Stimulated activated effector memory CD8-positive, alpha-beta T cell treated with anti-CD3 and anti-CD28 coated beads, Interleukin-12 subunit alpha, Interleukin-12 subunit beta, amount 100 ng/mL, for 72 hours (primary cell): Measurements from ENCODE around the gene MTOR.
"Not testable (repeated sequence)": the region's sequence is repeated elsewhere in the genome, so short reads cannot be mapped to it uniquely, and the experiment has no call there.

Experiments
- ATAC-seq: fragments of 150-1000 bp; cut with Tn5 transposase; 2 replicates; pipeline ENCODE4 v1.10.0; 2021
- DNase-seq, 2 donors: peaks; one replicate each; pipeline ENCODE4 v3.0.0; 2021 to 2022; ENCODE audit warnings: low spot score in 2 of 2
- H3K27ac Mint-ChIP-seq: one replicate; pipeline ENCODE4 v1.8.0; 2022; ENCODE audit warnings: mild to moderate bottlenecking, mixed read lengths
- H3K36me3 Mint-ChIP-seq: one replicate; pipeline ENCODE4 v1.8.0; 2022; ENCODE audit warnings: mild to moderate bottlenecking, mixed read lengths
- H3K4me1 Mint-ChIP-seq: one replicate; pipeline ENCODE4 v1.8.0; 2022; ENCODE audit warnings: mixed read lengths
- H3K4me3 Mint-ChIP-seq: one replicate; pipeline ENCODE4 v1.8.0; 2022; ENCODE audit warnings: mild to moderate bottlenecking, mixed read lengths
- H3K9me3 Mint-ChIP-seq: one replicate; pipeline ENCODE4 v1.8.0; 2022; ENCODE audit warnings: mixed read lengths

Gene MTOR

DNA sequence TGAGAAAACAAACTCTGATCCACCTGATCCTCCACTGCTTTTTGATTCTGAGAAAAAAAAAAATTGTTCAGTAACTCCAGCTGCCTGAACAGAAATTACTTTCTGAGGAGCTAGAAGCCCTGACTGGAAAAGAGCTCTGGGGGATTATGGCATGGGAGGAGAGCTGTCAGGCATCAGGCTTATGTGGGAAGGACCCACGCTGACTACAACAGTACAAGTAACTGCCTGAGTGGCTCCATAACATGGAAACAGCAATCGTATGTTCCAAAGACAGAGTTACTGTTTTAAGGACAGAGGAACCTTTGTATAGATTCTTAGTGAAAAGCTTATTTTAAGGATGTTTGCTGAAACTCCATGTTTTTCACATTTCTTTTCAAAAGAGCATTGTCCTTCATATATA, 74.4 kb downstream of the MTOR start:
- DNase-seq = no peak
- H3K27ac Mint-ChIP-seq = no peak overlapping the region
- peaks cover 63% of the 10 kb centered on the region for H3K36me3 Mint-ChIP-seq
- H3K9me3 Mint-ChIP-seq = no peaks in the 10 kb centered on the region
- H3K4me3 Mint-ChIP-seq = no peak overlapping the region
- ATAC-seq = no peak
- no peaks in the 10 kb centered on the region for H3K4me1 Mint-ChIP-seq

DNA sequence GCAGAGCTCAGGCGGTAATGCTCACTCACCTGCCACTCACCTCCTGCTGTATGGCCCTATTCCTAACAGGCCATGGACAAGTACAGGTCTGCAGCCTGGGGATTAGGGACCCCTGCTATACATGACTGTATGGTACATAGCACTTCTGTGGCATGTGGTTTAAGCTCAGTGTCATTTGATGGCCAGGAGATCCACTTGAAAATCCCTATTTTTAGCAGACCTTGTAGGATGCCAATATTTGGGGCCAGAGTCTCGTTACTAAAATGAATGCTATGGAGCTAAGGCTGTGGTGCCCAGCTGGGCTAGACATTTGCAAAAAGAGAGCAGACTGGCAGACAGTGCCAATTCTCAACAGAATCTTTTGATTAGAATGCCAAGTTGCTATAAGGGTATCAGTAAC, 74.9 kb downstream of the MTOR start:
- no peak overlapping the region for H3K27ac Mint-ChIP-seq
- no peak overlapping the region for H3K4me3 Mint-ChIP-seq
- ATAC-seq (no peak), DNase-seq (no peak)
- no peaks in the 10 kb centered on the region for H3K9me3 Mint-ChIP-seq
- peaks cover 63% of the 10 kb centered on the region for H3K36me3 Mint-ChIP-seq
- no peaks in the 10 kb centered on the region for H3K4me1 Mint-ChIP-seq

DNA sequence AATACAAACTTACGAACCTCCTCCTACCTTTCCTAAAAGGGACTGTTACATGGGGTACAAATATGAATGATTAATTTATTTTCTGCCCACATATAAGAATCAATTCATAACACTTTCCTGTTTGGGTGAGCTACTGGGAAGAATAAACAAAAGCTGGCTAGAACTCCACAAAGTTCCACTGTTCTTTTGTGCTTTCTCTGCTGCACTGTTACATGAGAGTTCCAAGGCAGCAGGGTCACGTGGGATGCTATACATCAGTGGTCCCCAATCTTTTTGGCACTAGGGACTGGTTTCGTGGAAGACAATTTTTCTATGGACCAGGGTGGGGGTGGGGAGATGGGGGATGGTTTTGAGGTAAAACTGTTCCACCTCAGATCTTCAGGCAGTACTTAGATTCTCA, 75.4 kb downstream of the MTOR start:
- ATAC-seq (no peak), DNase-seq (no peak)
- Mint-ChIP-seq H3K4me1 (no peaks in the 10 kb centered on the region), H3K4me3 (no peak overlapping the region), H3K27ac (peak overlapping the region; percentile 17), H3K9me3 (no peaks in the 10 kb centered on the region), H3K36me3 (peaks cover 63% of the 10 kb centered on the region)

DNA sequence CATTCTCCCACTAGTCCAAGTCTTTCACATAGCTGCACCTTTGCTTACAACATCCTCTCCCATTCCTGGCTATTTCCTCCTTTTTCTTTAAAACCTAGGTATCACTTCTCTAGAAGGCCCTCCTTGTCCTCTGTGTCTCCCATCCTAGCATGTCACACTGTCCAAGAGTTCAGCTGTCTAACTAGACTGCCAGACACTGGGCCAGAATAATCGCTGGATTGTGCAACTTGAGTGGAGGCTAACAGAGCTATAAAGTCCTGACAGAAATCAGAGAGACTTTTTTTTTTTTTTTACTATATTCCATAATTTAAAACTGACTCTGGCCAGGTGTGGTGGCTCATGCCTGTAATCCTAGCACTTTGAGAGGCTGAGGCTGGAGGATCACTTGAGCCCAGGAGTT, 77.4 kb downstream of the MTOR start:
- no peaks in the 10 kb centered on the region for H3K9me3 Mint-ChIP-seq
- H3K36me3 Mint-ChIP-seq = peaks cover 60% of the 10 kb centered on the region
- no peak overlapping the region for H3K4me3 Mint-ChIP-seq
- DNase-seq (no peak), ATAC-seq (no peak)
- H3K27ac Mint-ChIP-seq = peak overlapping the region; percentile 69
- H3K4me1 Mint-ChIP-seq = no peaks in the 10 kb centered on the region

DNA sequence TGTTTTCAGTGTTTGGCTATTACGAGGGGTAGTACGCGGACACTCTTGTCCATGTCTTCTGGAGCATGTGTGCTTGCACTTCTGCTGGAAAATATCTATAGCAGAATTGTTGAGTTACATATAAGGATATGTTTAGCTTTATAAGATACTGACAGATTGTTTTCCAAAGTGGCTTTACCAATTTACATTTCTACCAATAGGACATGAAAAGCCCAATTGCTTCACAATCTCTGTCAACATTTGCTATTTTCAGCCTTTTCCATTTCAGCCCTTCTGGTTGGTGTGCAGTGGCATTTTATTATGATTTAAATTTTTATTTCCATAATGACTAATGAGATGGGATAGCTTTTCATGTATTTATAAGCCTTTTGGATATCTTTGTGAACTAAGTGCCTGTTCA, 79.5 kb downstream of the MTOR start:
- Mint-ChIP-seq H3K4me3 (no peak overlapping the region), H3K9me3 (no peaks in the 10 kb centered on the region), H3K27ac (no peak overlapping the region), H3K36me3 (peaks cover 50% of the 10 kb centered on the region), H3K4me1 (no peaks in the 10 kb centered on the region)
- DNase-seq (no peak), ATAC-seq (no peak)

DNA sequence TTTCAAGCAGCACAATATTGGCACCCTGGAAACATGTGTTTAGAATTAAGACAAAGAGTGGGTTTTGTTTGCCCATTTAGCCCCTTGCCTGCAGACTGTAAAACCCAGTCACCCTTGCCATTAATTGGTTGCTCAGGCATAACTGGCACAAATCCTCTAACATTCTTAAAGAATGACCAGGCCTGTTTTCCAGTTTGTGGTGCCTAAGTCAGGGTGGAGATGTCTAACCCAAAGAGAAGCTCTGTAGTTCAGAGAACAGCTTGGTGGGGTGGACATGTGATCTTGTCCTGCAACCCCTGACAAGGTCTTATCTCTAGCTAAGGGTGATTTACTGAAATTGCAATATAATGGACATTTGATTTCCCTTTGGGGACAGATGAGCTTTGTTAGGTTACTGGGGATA, 82.0 kb downstream of the MTOR start:
- Mint-ChIP-seq H3K4me3 (no peak overlapping the region), H3K9me3 (no peaks in the 10 kb centered on the region), H3K27ac (no peak overlapping the region), H3K36me3 (peaks cover 41% of the 10 kb centered on the region), H3K4me1 (no peaks in the 10 kb centered on the region)
- no peak for DNase-seq
- ATAC-seq = no peak

DNA sequence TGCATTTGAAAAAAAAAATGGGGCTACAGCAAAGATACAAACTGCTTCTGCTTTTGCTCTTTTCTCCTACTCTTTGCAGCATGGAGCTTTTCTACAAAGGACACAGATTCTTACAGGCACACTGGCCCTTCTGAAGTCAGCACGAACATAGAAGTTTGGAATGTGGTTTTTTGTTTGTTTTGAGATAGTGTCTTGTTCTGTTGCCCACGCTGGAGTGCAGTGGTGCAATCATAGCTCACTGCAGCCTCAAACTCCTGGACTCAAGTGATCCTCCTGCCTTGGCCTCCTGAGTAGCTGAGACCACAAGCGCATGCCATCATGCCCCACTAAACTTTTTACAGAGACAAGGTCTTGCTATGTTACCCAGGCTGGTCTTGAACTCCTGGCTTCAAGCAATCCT, 82.6 kb downstream of the MTOR start:
- not testable (repeated sequence) for H3K9me3 Mint-ChIP-seq, H3K4me1 Mint-ChIP-seq, H3K27ac Mint-ChIP-seq, ATAC-seq, DNase-seq, H3K4me3 Mint-ChIP-seq
- H3K36me3 Mint-ChIP-seq = peaks cover 35% of the 10 kb centered on the region

DNA sequence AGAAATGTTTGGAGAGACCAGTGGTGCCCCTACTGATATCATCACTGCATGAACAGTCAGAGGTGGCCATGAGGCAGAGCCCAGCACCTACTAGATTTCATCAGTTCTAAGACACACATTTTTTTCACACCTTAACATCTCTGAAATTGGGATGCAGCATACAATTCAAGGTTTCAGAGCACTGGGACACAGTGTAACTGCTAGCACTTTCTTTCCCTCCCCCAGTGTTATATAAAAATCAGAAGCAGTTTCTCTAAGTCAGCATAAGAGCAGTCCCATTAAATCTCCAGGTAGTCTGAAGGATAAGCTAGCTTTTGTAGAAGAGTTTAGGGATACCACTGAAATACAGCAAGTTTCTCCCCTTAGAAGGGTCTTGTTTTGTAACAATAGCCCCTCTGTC, 83.2 kb downstream of the MTOR start:
- ATAC-seq = no peak
- DNase-seq = no peak
- Mint-ChIP-seq H3K27ac (peak overlapping the region; percentile 24), H3K36me3 (peaks cover 29% of the 10 kb centered on the region), H3K4me3 (no peak overlapping the region), H3K4me1 (no peaks in the 10 kb centered on the region), H3K9me3 (no peaks in the 10 kb centered on the region)

DNA sequence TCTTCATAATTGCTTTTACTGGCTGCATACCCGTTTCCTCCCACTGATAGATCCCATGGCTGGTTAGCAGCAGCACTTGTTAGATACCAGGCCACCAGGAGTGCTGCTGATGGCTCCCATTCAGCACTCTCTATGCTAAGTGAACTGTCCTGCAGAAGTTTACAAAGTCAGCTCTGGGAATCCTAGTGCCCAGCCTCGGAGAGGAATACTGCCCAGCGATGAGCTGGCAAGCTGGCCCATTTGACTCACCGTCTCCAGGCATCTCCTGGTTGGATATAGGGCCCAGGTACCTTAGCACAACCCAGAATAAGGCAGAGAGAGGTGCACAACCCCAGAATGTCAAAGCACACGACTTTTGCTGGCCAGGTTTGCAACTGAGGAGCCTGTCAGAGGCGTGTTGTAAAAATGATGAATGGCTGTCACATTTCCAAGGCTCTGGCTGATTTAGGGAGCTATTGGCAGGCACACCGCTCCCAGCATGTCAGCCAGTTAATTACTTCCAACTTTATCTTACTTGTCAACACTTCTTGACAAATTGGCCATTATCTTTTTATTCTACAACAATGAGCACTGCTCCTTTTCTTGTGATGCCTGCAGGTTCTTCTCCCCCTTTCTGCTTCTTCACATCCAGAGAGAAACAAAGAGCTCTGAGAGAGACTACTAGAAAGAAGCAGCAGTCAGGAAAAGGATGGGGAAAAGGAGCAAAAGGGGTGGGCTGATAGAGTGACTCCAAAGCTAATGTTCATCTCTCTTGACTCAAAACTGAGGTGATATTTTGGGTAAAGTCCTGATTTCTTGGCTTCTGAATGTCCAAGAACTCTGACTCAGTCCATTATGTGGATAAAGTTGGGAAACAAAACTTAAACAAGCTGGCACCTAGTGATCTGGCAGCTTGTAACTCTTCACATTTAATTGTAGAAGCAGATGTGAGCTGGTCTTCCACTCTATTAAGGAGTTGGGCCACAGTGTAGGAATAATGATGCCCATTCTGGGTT, 84.0 kb downstream of the MTOR start:
- peak overlapping the region; percentile 24 for H3K27ac Mint-ChIP-seq

DNA sequence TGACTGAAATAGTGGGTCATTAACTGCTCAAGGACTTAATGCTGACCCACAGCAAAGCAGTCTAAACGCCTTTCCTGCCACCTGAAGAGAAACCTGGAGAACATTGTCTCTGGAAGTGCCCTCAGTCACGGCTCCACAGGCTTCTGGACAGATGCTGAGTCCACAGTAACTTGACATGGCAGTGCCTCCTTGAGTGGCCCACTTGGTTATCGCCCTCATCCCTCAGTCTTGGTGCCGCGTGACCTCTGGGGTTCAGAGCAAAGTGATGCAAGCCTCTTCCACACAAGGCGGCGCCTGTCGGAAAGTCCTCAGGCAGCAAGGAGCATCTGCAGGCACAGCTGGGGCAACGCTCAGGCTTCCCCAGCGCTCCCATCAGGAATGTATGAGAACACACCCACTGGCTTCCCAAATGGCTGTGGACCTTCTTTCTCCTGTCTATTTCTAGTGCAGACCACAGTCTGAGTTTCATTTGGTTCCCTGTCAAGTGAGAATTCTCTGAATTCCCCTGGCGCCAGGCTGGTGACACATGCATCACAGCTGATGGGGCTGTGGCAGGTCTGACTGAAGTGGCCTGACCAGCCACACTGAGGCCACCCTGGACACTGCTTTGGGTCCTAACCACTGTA, 86.2 kb downstream of the MTOR start:
- Mint-ChIP-seq H3K4me1 (no peaks in the 10 kb centered on the region), H3K9me3 (no peaks in the 10 kb centered on the region), H3K4me3 (no peak overlapping the region), H3K27ac (peak overlapping the region; percentile 14), H3K36me3 (peaks cover 21% of the 10 kb centered on the region)
- DNase-seq = no peak
- ATAC-seq = no peak

More for the DNA sequence above, 84.0 kb downstream of the MTOR start:
- H3K4me3 Mint-ChIP-seq = no peak overlapping the region
- peaks cover 27% of the 10 kb centered on the region for H3K36me3 Mint-ChIP-seq
- DNase-seq (no peak), ATAC-seq (no peak)
- no peaks in the 10 kb centered on the region for H3K4me1 Mint-ChIP-seq
- H3K9me3 Mint-ChIP-seq = no peaks in the 10 kb centered on the region

DNA sequence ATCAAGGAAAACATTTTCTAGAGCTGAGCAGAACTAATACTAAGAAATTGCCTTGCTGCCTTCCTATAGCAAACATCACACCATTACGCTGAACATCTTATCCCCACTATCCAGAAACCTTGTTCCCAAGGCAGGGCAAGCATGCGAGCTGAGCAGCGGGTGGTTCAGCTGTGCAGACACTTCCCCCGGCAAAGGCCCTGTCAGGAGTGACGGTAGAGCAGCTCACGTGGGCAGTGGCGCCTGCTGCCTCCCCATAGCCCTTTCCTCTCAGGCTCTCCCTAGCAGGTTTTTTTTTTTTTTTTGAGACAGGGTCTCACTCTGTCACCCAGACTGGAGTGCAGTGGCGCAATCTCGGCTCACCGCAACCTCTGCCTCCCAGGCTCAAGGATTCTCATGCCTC, 86.9 kb downstream of the MTOR start:
- no peak overlapping the region for H3K27ac Mint-ChIP-seq

DNA sequence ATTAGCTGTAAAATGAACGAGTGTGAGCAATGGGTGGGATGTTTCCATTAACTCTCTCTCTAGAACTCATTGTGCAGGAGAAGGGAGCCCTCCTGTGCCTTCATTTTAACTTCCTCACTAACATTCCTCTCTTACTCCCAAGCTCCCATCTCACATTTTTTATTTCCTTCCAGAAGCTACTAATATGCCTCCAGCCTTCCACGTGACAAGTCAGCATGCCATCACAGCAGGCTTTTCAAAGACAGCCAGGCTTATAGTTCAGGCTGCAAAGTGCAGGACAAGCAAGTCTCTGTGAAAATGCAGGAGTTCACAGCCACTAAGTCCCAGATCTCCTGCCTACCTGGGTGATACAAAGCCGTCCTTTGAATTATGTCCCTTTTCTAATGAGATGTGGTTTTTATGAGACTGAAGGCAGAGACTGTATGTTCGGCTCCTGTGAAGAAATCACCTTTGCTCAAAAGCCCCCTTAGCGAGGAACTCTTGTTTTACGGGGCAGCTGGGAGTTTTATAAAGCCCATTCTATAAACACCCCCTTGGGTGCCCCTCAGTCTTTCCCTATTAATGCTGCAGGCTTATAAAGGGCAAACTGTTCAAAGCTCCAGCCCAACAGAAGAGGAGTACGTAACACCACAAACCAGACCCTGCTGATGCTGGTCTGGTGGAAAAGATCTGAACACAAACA, 87.9 kb downstream of the MTOR start:
- Mint-ChIP-seq H3K27ac (no peak overlapping the region), H3K36me3 (peaks cover 8% of the 10 kb centered on the region)
- ATAC-seq = no peak

More for the DNA sequence above, 86.9 kb downstream of the MTOR start:
- H3K9me3 Mint-ChIP-seq = no peaks in the 10 kb centered on the region
- no peak for DNase-seq
- no peak for ATAC-seq
- H3K36me3 Mint-ChIP-seq = peaks cover 14% of the 10 kb centered on the region
- H3K4me1 Mint-ChIP-seq = no peaks in the 10 kb centered on the region
- no peak overlapping the region for H3K4me3 Mint-ChIP-seq

DNA sequence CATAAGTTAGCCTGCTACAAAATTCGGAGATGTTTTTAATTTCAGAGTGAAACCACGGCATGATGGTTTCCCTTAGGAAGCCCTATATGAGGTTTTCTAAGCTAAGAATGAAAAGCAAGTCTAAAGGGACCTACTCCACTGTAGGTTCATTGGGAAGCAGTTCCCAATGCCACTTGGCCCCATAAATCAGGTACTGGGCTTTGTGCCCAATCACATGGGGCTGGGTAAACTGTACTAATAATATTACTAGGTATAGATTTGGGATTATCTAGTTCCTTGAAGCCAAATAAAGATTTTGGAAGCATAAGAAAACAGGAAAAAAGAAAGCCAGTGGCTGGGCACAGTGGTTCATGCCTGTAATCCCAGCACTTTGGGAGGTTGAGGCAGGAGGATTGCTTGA, 92.2 kb downstream of the MTOR start:
- Mint-ChIP-seq H3K27ac (no peak overlapping the region), H3K36me3 (peaks cover 13% of the 10 kb centered on the region), H3K4me1 (no peaks in the 10 kb centered on the region), H3K4me3 (no peak overlapping the region), H3K9me3 (no peaks in the 10 kb centered on the region)
- ATAC-seq = no peak
- no peak for DNase-seq

More for the DNA sequence above, 87.9 kb downstream of the MTOR start:
- Mint-ChIP-seq H3K4me1 (no peaks in the 10 kb centered on the region), H3K4me3 (no peak overlapping the region), H3K9me3 (no peaks in the 10 kb centered on the region)
- no peak for DNase-seq

DNA sequence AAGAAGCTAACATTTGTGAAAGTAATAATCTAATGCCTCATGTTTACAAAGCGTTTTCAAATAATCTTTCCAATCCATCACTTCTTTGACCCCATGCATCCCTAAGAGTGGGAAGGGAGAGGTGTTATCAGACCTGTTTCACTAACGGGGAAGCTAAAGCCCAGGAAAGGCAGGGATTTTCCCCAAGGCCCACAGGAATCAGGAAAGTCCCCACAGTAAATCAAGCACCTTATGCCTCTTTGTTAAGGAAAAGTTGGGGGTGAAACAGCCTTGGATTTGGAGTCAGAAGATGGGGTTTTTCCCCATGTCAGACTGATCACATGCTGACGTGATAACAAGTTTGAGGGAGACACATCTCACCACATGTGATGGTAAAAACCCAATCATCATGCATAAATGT, 93.1 kb downstream of the MTOR start:
- ATAC-seq (no peak), DNase-seq (no peak)
- Mint-ChIP-seq H3K4me3 (no peak overlapping the region), H3K9me3 (no peaks in the 10 kb centered on the region), H3K27ac (no peak overlapping the region), H3K36me3 (peaks cover 22% of the 10 kb centered on the region), H3K4me1 (no peaks in the 10 kb centered on the region)

DNA sequence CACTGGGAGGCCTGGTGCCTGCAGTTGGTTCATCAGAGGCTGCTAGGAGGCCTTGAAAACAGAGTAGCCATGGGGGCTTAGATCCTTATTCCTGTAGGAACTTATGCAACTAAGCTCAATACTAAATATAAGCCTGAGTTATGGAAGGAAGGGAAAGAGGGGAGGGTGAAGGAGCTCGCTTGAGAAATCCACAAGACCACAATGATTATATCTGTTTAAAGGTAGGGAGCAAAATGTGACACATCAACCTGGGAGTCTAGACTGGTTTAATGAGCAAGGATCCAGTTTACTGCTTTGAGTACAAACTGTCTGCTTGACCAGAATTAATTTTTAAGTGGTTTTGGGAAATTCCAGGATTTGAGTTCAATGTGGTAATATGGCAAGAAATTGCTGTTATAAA, 93.6 kb downstream of the MTOR start:
- DNase-seq = no peak
- H3K4me3 Mint-ChIP-seq = no peak overlapping the region
- no peaks in the 10 kb centered on the region for H3K9me3 Mint-ChIP-seq
- peak overlapping the region; percentile 74 for H3K27ac Mint-ChIP-seq
- no peaks in the 10 kb centered on the region for H3K4me1 Mint-ChIP-seq
- ATAC-seq = no peak
- peaks cover 26% of the 10 kb centered on the region for H3K36me3 Mint-ChIP-seq
